A549 treated with GW870086 at 1 μM for 4 hours (cell line): ENCODE data around the gene GPR21. TPM values are rescaled to one million over a fixed set of nuclear protein-coding genes. Genes with fewer than 3 reads are reported as not detected.

Experiments used
- total RNA-seq: library from RNA; stranded (reverse); fragments of 200-300 nt; extraction: Qiagen RNA extraction; gene quantifications from 5 replicates; pipeline ENCODE4 v1.2.3, GENCODE V29; 2022; ENCODE audit warnings: low read depth

Gene GPR21, protein sequence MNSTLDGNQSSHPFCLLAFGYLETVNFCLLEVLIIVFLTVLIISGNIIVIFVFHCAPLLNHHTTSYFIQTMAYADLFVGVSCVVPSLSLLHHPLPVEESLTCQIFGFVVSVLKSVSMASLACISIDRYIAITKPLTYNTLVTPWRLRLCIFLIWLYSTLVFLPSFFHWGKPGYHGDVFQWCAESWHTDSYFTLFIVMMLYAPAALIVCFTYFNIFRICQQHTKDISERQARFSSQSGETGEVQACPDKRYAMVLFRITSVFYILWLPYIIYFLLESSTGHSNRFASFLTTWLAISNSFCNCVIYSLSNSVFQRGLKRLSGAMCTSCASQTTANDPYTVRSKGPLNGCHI
- not detected in 5 replicates for total RNA-seq

DNA sequence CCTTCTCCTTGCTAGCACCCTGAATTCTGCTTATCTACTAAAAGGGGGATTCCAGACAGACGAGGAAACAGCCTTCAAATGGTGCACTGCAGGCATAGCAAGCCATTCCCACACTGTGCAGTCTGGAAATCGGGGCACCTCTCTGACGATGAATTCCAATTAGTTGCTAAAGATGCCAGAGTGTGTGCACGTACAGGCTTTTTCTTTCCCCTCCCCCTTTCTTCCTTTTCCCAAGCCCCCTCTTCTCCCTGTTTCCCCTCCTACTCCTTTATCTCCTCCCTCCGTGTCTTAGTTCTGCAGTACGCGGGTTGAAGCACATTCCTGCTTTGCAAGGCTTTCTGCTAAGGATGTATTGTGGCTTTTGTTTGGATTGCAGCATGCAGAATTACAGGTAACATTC, at the start of gene GPR21:
Gene GPR21 (plus strand): TSS at position 316 of the 400 bp plus-strand sequence. CDS start 900 bp downstream, outside the sequence.

Other genes starting within 250 kb of the GPR21 start
- gene OR5C1, start 244.7 kb upstream of the GPR21 start, total RNA-seq, result not detected in 5 replicates
- not detected in 5 replicates for gene OR1K1, start 233.5 kb upstream of the GPR21 start, total RNA-seq
- 14.4 to 18.6 TPM (median 15.4 TPM) in 5 replicates for gene PDCL, start 205.1 kb upstream of the GPR21 start, total RNA-seq
- 13.4 to 23.9 TPM (median 20.9 TPM) in 5 replicates for gene RC3H2, start 128.3 kb upstream of the GPR21 start, total RNA-seq
- gene ZBTB6, start 120.3 kb upstream of the GPR21 start, total RNA-seq, result 4.3 to 6.3 TPM (median 5.5 TPM) in 5 replicates
- 1.1 to 2.4 TPM (median 2.0 TPM) in 5 replicates for gene ZBTB26, start 102.2 kb upstream of the GPR21 start, total RNA-seq
- gene RABGAP1, start 92.6 kb upstream of the GPR21 start, total RNA-seq, result 11.4 to 15.5 TPM (median 13.9 TPM) in 5 replicates
- gene STRBP, start 234.9 kb downstream of the GPR21 start, total RNA-seq, result 11.0 to 16.9 TPM (median 14.2 TPM) in 5 replicates